GM12878 (cell line): Measurements from ENCODE around the gene WWOX. TPM values are rescaled to one million over a fixed set of nuclear protein-coding genes. Genes with fewer than 3 reads are reported as not detected.

Source experiments
- ATAC-seq: fragments of 200-7000 bp; cut with Tn5 transposase; 3 replicates; pipeline ENCODE4 v1.9.1; 2020; ENCODE audit warnings: mild to moderate bottlenecking, moderate library complexity
- BruUV-seq: library from RNA; stranded (reverse); fragments of 400-500 nt; replicated peaks from 2 replicates; lab custom pipeline; 2021; lab: Mats Ljungman, UMichigan
- CTCF ChIA-PET: fragments of 300-600 bp; sonication (Branson Sonifier 250); formaldehyde crosslinking; extraction: SDS; loops from one replicate; lab custom pipeline; 2021; ENCODE audit warnings: inconsistent platforms; lab: Yijun Ruan, JAX
- POLR2A ChIA-PET: fragments of 350-600 bp; formaldehyde crosslinking; extraction: SDS; loops from one replicate; lab custom pipeline; 2021; ENCODE audit warnings: inconsistent platforms; lab: Charles Lee
- RAD21 ChIA-PET: fragments of 300-600 bp; sonication (Branson Sonifier 250); formaldehyde crosslinking; loops from one replicate; lab custom pipeline; 2023; ENCODE audit warnings: antibody characterized with exemption; ENCODE audit not compliant: unreplicated experiment; lab: Charles Lee
- SMC1A ChIA-PET: fragments of 300-600 bp; sonication (Branson Sonifier 250); formaldehyde crosslinking; loops from one replicate; lab custom pipeline; 2023; ENCODE audit not compliant: unreplicated experiment, uncharacterized antibody; lab: Charles Lee
- DNase-seq: peaks from one replicate; pipeline ENCODE4 v3.0.0-alpha.2; 2011; ENCODE audit warnings: low read depth, low spot score
- FAIRE-seq: peaks from 3 replicates; lab custom pipeline; 2011; peaks lifted over from hg19 to GRCh38; lab: Jason Lieb, UNC
- H2AFZ ChIP-seq: 2 replicates; pipeline ENCODE4 v1.6.0; 2011; ENCODE audit warnings: low read depth, low read length, control low read depth; ENCODE audit not compliant: control insufficient read depth
- H3K27ac ChIP-seq: 2 replicates; pipeline ENCODE4 v1.5.1; 2011; ENCODE audit warnings: control low read depth; ENCODE audit not compliant: control insufficient read depth, insufficient read depth
- H3K27me3 ChIP-seq, 2 experiments: replicated peaks in 1 of 2; 2 replicates each; pipeline versions ENCODE4 v1.6.0 to v1.6.1; 2011; ENCODE audit warnings: low read length in 1 of 2; ENCODE audit not compliant: control insufficient read depth in 2 of 2, insufficient read depth in 2 of 2
- H3K36me3 ChIP-seq, 2 experiments: 2 replicates each; pipeline ENCODE4 v1.5.1; 2011; ENCODE audit warnings: low read length in 1 of 2; ENCODE audit not compliant: control insufficient read depth in 2 of 2, insufficient read depth in 2 of 2
- H3K4me1 ChIP-seq: 2 replicates; pipeline ENCODE4 v1.6.1; 2011; ENCODE audit warnings: mild to moderate bottlenecking, low read length, moderate library complexity, mixed read lengths; ENCODE audit not compliant: control insufficient read depth, insufficient read depth
- H3K4me2 ChIP-seq: 2 replicates; pipeline ENCODE4 v1.6.0; 2011; ENCODE audit warnings: control low read depth; ENCODE audit not compliant: control insufficient read depth, insufficient read depth
- H3K4me3 ChIP-seq: fragments of 200-600 bp; sonication (generic); 2 replicates; pipeline ENCODE4 v1.5.1; 2016
- H3K79me2 ChIP-seq: 2 replicates; pipeline ENCODE4 v1.6.0; 2011; ENCODE audit warnings: low read length; ENCODE audit not compliant: control insufficient read depth, insufficient read depth
- H3K9ac ChIP-seq: 2 replicates; pipeline ENCODE4 v1.8.0; 2011; ENCODE audit warnings: low read length, control low read depth, mixed read lengths; ENCODE audit not compliant: control insufficient read depth, insufficient read depth
- H3K9me3 ChIP-seq: replicated peaks from 3 replicates; pipeline ENCODE4 v1.5.1; 2011; ENCODE audit warnings: mild to moderate bottlenecking, low read length; ENCODE audit not compliant: control insufficient read depth, insufficient read depth
- H4K20me1 ChIP-seq: 2 replicates; pipeline ENCODE4 v1.6.0; 2011; ENCODE audit not compliant: control insufficient read depth, insufficient read depth
- HDGF ChIP-seq: fragments of 450-650 bp; IDR thresholded peaks from 2 replicates; pipeline ENCODE4 v1.6.1; 2016; ENCODE audit warnings: antibody characterized with exemption
- RCOR1 ChIP-seq: conservative IDR thresholded peaks from 2 replicates; pipeline ENCODE4 v1.6.1; 2012; ENCODE audit warnings: low read depth, low read length, improper control_type of control experiment
- WRNIP1 ChIP-seq: IDR thresholded peaks from 2 replicates; pipeline ENCODE4 v1.6.1; 2011; ENCODE audit warnings: low read depth, low read length, improper control_type of control experiment, borderline replicate concordance
- WGBS: methylation state at CpG from one replicate; pipeline ENCODE4 v1.1.6; 2016; ENCODE audit warnings: low lambda C conversion rate; ENCODE audit not compliant: insufficient replicate concordance, insufficient coverage; ENCODE audit errors: missing lambda C conversion rate; 5-methylcytosine and 5-hydroxymethylcytosine counted together
- in situ Hi-C: fragments of 300-500 bp; cut with MboI; formaldehyde crosslinking; loops from 9 replicates; pipeline ENCODE4 v1.14.3; 2018; ENCODE audit warnings: mixed read lengths
- intact Hi-C: fragments of 100-400 bp; cut with micrococcal nuclease; formaldehyde crosslinking; loops from one replicate; pipeline ENCODE4 v1.14.2; 2022; ENCODE audit not compliant: unreplicated experiment
- polyA plus RNA-seq, 11 experiments: library from polyadenylated mRNA; depleted of rRNA in 4 of 11; unstranded in 6 of 11; stranded (reverse) in 5 of 11; fragments of >200 nt; fragmentation: Nextera tagmentation in 4 of 11; fragmentation: Illumina TruSeq in 1 of 11; extraction: Ambion mirVana in 4 of 11; extraction: Trizol in 1 of 11; gene quantifications; 1 replicate in 1 of 11; 2 replicates in 10 of 11; pipeline versions ENCODE4 v1.2.1 to v1.2.3, GENCODE V29; 2011 to 2016; ENCODE audit warnings: inconsistent platforms in 2 of 11, missing spikeins in 2 of 11, low read depth in 1 of 11
- total RNA-seq, 4 experiments: library from RNA; depleted of rRNA in 3 of 4; stranded (reverse); fragments of >200 nt in 3 of 4; fragmentation: Illumina TruSeq in 1 of 4; extraction: Trizol in 1 of 4; gene quantifications; 2 replicates each; pipeline versions ENCODE4 v1.2.1 to v1.2.3, GENCODE V29; 2013 to 2021

Gene WWOX
- total and polyA plus RNA-seq, 10 of the 15 experiments (the other 5 are each of a cell fraction or from before 2014, with no cell fraction given), result 2.8 to 24.4 (median 17.8) TPM

DNA sequence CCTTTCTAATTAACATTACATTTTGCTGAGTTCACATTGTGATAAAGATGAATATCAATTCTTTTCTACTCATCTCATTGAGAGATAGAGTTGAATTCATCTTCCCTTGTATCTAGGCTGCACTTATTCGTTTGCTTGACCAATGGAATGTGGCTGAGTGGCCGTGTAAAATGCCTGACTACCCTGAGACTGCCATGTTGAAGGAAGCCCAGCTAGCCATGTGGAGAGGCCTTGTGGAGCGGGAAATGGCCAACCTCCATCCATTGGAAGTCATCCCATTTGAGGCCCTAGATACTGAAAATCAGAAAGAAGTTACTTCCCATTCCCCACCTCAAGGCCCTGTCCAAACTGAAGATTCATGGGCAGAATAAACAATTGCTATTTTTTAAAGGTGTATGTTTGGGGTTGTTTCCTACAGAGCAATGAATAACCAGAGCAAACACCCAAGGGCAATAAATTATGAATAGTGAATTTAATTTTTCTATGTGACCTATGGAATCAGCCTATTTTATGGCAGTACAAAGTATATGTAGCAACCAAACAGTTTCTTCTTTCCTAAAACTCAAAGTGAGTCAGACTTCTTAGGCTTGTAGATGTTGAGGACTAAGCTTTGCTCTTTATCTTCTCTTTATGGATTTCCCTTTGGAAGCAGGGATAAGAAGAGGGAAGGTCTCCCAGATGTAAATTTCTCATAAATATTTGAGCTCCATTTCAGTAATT lies 956.0 kb downstream of the WWOX start:
- ChIA-PET RAD21 (no interaction called here), POLR2A (no interaction called here), CTCF (interaction anchor here (0.7 kb wide), 1 partner anchor 11 kb away, joined by 3 read pairs; no protein-coding TSS in a partner anchor), SMC1A (no interaction called here)
- ATAC-seq (no peak), FAIRE-seq (no peak), DNase-seq (no peak)
- Histone ChIP-seq H4K20me1 (no peaks in the 10 kb centered on the region), H3K4me3 (no peak overlapping the region), H3K9ac (no peak overlapping the region), H3K9me3 (no peaks in the 10 kb centered on the region), H3K36me3 (no peaks in the 10 kb centered on the region), H3K4me2 (no peak overlapping the region), H3K27ac (no peak overlapping the region), H3K27me3 (no peaks in the 10 kb centered on the region), H2AFZ (no peak overlapping the region), H3K79me2 (no peaks in the 10 kb centered on the region), H3K4me1 (no peaks in the 10 kb centered on the region)
- in situ Hi-C loops, result no loop called here
- intact Hi-C loops, result no loop called here
- 38% methylated on average over 3 of the region's 3 CpGs for WGBS
- BruUV-seq, result no TSS peak
- TF ChIP-seq RCOR1 (no peak), WRNIP1 (no peak)

GRCh38 chr16:79061181-79061580 lies 961.7 kb downstream of the WWOX start:
- intact Hi-C loops, result no loop called here
- H3K79me2 ChIP-seq, result no peaks in the 10 kb centered on the region
- 38% methylated on average over 6 of the region's 6 CpGs for WGBS

More at GRCh38 chr16:79061181-79061580, 961.7 kb downstream of the WWOX start:
- no peak overlapping the region for H2AFZ ChIP-seq
- in situ Hi-C loops, result no loop called here
- H3K9me3 ChIP-seq, result no peaks in the 10 kb centered on the region
- ChIA-PET POLR2A (no interaction called here), SMC1A (no interaction called here), CTCF (no interaction called here), RAD21 (no interaction called here)
- no peak for TF ChIP-seq HDGF
- peaks cover 0 to 5% of the 10 kb centered on the region in 2 experiments; a peak in 1 of 4 replicates for H3K27me3 ChIP-seq
- BruUV-seq, result no TSS peak
- no peaks in the 10 kb centered on the region for H3K36me3 ChIP-seq
- H3K9ac ChIP-seq, result no peak overlapping the region
- ATAC-seq (no peak), FAIRE-seq (no peak), DNase-seq (no peak)
- H3K4me1 ChIP-seq, result no peaks in the 10 kb centered on the region
- no peak overlapping the region for H3K27ac ChIP-seq
- H3K4me3 ChIP-seq, result no peak overlapping the region
- no peaks in the 10 kb centered on the region for H4K20me1 ChIP-seq
- no peak overlapping the region for H3K4me2 ChIP-seq
